GM12878 (cell line): ENCODE measurements around the gene CEP68. TPM values are rescaled to one million over a fixed set of nuclear protein-coding genes. Genes with fewer than 3 reads are reported as not detected.

Experiments used
- ATAC-seq: fragments of 200-7000 bp; cut with Tn5 transposase; 3 replicates; pipeline ENCODE4 v1.9.1; 2020; ENCODE audit warnings: mild to moderate bottlenecking, moderate library complexity
- BruUV-seq: library from RNA; stranded (reverse); fragments of 400-500 nt; replicated peaks from 2 replicates; lab custom pipeline; 2021; lab: Mats Ljungman, UMichigan
- CTCF ChIA-PET: fragments of 300-600 bp; sonication (Branson Sonifier 250); formaldehyde crosslinking; extraction: SDS; loops from one replicate; lab custom pipeline; 2021; ENCODE audit warnings: inconsistent platforms; lab: Yijun Ruan, JAX
- POLR2A ChIA-PET: fragments of 350-600 bp; formaldehyde crosslinking; extraction: SDS; loops from one replicate; lab custom pipeline; 2021; ENCODE audit warnings: inconsistent platforms; lab: Charles Lee
- RAD21 ChIA-PET: fragments of 300-600 bp; sonication (Branson Sonifier 250); formaldehyde crosslinking; loops from one replicate; lab custom pipeline; 2023; ENCODE audit warnings: antibody characterized with exemption; ENCODE audit not compliant: unreplicated experiment; lab: Charles Lee
- SMC1A ChIA-PET: fragments of 300-600 bp; sonication (Branson Sonifier 250); formaldehyde crosslinking; loops from one replicate; lab custom pipeline; 2023; ENCODE audit not compliant: unreplicated experiment, uncharacterized antibody; lab: Charles Lee
- DNase-seq: peaks from one replicate; pipeline ENCODE4 v3.0.0-alpha.2; 2011; ENCODE audit warnings: low read depth, low spot score
- FAIRE-seq: peaks from 3 replicates; lab custom pipeline; 2011; peaks lifted over from hg19 to GRCh38; lab: Jason Lieb, UNC
- H2AFZ ChIP-seq: 2 replicates; pipeline ENCODE4 v1.6.0; 2011; ENCODE audit warnings: low read depth, low read length, control low read depth; ENCODE audit not compliant: control insufficient read depth
- H3K27ac ChIP-seq: 2 replicates; pipeline ENCODE4 v1.5.1; 2011; ENCODE audit warnings: control low read depth; ENCODE audit not compliant: control insufficient read depth, insufficient read depth
- H3K27me3 ChIP-seq, 2 experiments: replicated peaks in 1 of 2; 2 replicates each; pipeline versions ENCODE4 v1.6.0 to v1.6.1; 2011; ENCODE audit warnings: low read length in 1 of 2; ENCODE audit not compliant: control insufficient read depth in 2 of 2, insufficient read depth in 2 of 2
- H3K36me3 ChIP-seq, 2 experiments: 2 replicates each; pipeline ENCODE4 v1.5.1; 2011; ENCODE audit warnings: low read length in 1 of 2; ENCODE audit not compliant: control insufficient read depth in 2 of 2, insufficient read depth in 2 of 2
- H3K4me1 ChIP-seq: 2 replicates; pipeline ENCODE4 v1.6.1; 2011; ENCODE audit warnings: mild to moderate bottlenecking, low read length, moderate library complexity, mixed read lengths; ENCODE audit not compliant: control insufficient read depth, insufficient read depth
- H3K4me2 ChIP-seq: 2 replicates; pipeline ENCODE4 v1.6.0; 2011; ENCODE audit warnings: control low read depth; ENCODE audit not compliant: control insufficient read depth, insufficient read depth
- H3K4me3 ChIP-seq: fragments of 200-600 bp; sonication (generic); 2 replicates; pipeline ENCODE4 v1.5.1; 2016
- H3K79me2 ChIP-seq: 2 replicates; pipeline ENCODE4 v1.6.0; 2011; ENCODE audit warnings: low read length; ENCODE audit not compliant: control insufficient read depth, insufficient read depth
- H3K9ac ChIP-seq: 2 replicates; pipeline ENCODE4 v1.8.0; 2011; ENCODE audit warnings: low read length, control low read depth, mixed read lengths; ENCODE audit not compliant: control insufficient read depth, insufficient read depth
- H3K9me3 ChIP-seq: replicated peaks from 3 replicates; pipeline ENCODE4 v1.5.1; 2011; ENCODE audit warnings: mild to moderate bottlenecking, low read length; ENCODE audit not compliant: control insufficient read depth, insufficient read depth
- H4K20me1 ChIP-seq: 2 replicates; pipeline ENCODE4 v1.6.0; 2011; ENCODE audit not compliant: control insufficient read depth, insufficient read depth
- FOS ChIP-seq: IDR thresholded peaks from 3 replicates; pipeline ENCODE4 v1.6.1; 2011; ENCODE audit warnings: borderline replicate concordance; ENCODE audit not compliant: insufficient read length; ENCODE audit errors: extremely low read depth
- MEF2A ChIP-seq: IDR thresholded peaks from 2 replicates; pipeline ENCODE4 v1.6.1; 2011; ENCODE audit warnings: low read depth, mild to moderate bottlenecking, low read length, moderate library complexity; ENCODE audit not compliant: insufficient read depth
- NR2C2 ChIP-seq: IDR thresholded peaks from 2 replicates; pipeline ENCODE4 v1.6.1; 2011; ENCODE audit warnings: borderline replicate concordance, low read depth; ENCODE audit not compliant: control insufficient read depth, insufficient read length
- POLR2AphosphoS5 ChIP-seq: IDR thresholded peaks from 2 replicates; pipeline ENCODE4 v1.6.1; 2011; ENCODE audit warnings: mild to moderate bottlenecking, low read length, inconsistent platforms
- STAT1 ChIP-seq: fragments of 450-650 bp; conservative IDR thresholded peaks from 2 replicates; pipeline ENCODE4 v1.6.1; 2014; ENCODE audit warnings: antibody characterized with exemption, mild to moderate bottlenecking
- ZNF217 ChIP-seq: fragments of 450-650 bp; IDR thresholded peaks from 2 replicates; pipeline ENCODE4 v1.6.1; 2017; ENCODE audit warnings: antibody characterized with exemption, mild to moderate bottlenecking
- WGBS: methylation state at CpG from one replicate; pipeline ENCODE4 v1.1.6; 2016; ENCODE audit warnings: low lambda C conversion rate; ENCODE audit not compliant: insufficient replicate concordance, insufficient coverage; ENCODE audit errors: missing lambda C conversion rate; 5-methylcytosine and 5-hydroxymethylcytosine counted together
- in situ Hi-C: fragments of 300-500 bp; cut with MboI; formaldehyde crosslinking; loops from 9 replicates; pipeline ENCODE4 v1.14.3; 2018; ENCODE audit warnings: mixed read lengths
- intact Hi-C: fragments of 100-400 bp; cut with micrococcal nuclease; formaldehyde crosslinking; loops from one replicate; pipeline ENCODE4 v1.14.2; 2022; ENCODE audit not compliant: unreplicated experiment
- polyA plus RNA-seq, 11 experiments: library from polyadenylated mRNA; depleted of rRNA in 4 of 11; unstranded in 6 of 11; stranded (reverse) in 5 of 11; fragments of >200 nt; fragmentation: Nextera tagmentation in 4 of 11; fragmentation: Illumina TruSeq in 1 of 11; extraction: Ambion mirVana in 4 of 11; extraction: Trizol in 1 of 11; gene quantifications; 1 replicate in 1 of 11; 2 replicates in 10 of 11; pipeline versions ENCODE4 v1.2.1 to v1.2.3, GENCODE V29; 2011 to 2016; ENCODE audit warnings: inconsistent platforms in 2 of 11, missing spikeins in 2 of 11, low read depth in 1 of 11
- total RNA-seq, 4 experiments: library from RNA; depleted of rRNA in 3 of 4; stranded (reverse); fragments of >200 nt in 3 of 4; fragmentation: Illumina TruSeq in 1 of 4; extraction: Trizol in 1 of 4; gene quantifications; 2 replicates each; pipeline versions ENCODE4 v1.2.1 to v1.2.3, GENCODE V29; 2013 to 2021
- TF ChIP-seq, protein P1 (sequence below): fragments of 450-650 bp; IDR thresholded peaks from 2 replicates; pipeline ENCODE4 v1.6.1; 2016; ENCODE audit warnings: mild to moderate bottlenecking, moderate library complexity, borderline replicate concordance

The CEP68 gene
- total and polyA plus RNA-seq, 10 of the 15 experiments (the other 5 are each of a cell fraction or from before 2014, with no cell fraction given) = 1.1 to 11.1 (median 7.4) TPM

DNA sequence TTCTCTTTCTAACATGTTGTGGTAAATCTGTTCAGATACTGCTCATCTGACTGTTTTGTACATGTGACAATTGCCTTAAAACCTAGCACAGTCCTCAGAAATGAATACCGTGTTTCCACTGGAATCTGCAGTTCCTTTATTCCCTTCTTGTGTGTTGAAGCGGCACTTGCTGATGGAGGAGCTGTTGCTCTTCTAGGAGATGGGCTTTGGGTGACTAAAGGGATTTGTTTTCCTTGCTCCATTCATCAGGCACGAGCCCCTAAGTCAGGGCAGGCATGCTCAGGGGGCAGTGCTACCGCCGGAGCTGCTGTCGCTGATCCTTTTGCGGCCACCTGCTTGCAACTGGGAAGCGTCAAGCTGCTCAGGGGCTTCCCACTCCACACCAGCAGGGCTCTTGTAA is 32.5 kb upstream of the CEP68 start:
- ATAC-seq (no peak), FAIRE-seq (no peak), DNase-seq (no peak)
- TF ChIP-seq MEF2A (no peak), FOS (no peak), NR2C2 (no peak), POLR2AphosphoS5 (no peak), ZNF217 (no peak), STAT1 (no peak)
- TF ChIP-seq, protein P1, sequence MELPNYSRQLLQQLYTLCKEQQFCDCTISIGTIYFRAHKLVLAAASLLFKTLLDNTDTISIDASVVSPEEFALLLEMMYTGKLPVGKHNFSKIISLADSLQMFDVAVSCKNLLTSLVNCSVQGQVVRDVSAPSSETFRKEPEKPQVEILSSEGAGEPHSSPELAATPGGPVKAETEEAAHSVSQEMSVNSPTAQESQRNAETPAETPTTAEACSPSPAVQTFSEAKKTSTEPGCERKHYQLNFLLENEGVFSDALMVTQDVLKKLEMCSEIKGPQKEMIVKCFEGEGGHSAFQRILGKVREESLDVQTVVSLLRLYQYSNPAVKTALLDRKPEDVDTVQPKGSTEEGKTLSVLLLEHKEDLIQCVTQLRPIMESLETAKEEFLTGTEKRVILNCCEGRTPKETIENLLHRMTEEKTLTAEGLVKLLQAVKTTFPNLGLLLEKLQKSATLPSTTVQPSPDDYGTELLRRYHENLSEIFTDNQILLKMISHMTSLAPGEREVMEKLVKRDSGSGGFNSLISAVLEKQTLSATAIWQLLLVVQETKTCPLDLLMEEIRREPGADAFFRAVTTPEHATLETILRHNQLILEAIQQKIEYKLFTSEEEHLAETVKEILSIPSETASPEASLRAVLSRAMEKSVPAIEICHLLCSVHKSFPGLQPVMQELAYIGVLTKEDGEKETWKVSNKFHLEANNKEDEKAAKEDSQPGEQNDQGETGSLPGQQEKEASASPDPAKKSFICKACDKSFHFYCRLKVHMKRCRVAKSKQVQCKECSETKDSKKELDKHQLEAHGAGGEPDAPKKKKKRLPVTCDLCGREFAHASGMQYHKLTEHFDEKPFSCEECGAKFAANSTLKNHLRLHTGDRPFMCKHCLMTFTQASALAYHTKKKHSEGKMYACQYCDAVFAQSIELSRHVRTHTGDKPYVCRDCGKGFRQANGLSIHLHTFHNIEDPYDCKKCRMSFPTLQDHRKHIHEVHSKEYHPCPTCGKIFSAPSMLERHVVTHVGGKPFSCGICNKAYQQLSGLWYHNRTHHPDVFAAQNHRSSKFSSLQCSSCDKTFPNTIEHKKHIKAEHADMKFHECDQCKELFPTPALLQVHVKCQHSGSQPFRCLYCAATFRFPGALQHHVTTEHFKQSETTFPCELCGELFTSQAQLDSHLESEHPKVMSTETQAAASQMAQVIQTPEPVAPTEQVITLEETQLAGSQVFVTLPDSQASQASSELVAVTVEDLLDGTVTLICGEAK = no peak
- H3K9ac ChIP-seq = no peak overlapping the region
- ChIA-PET CTCF (interaction anchor here (0.9 to 1.5 kb wide), 2 partner anchors 27 to 31 kb away, joined by 3 to 4 read pairs; no protein-coding TSS in a partner anchor), POLR2A (interaction anchor here (0.6 to 1.3 kb wide), 2 partner anchors 10 to 36 kb away, joined by 3 to 6 read pairs; no protein-coding TSS in a partner anchor), SMC1A (interaction anchor here (0.9 kb wide), 1 partner anchor 94 kb away, joined by 3 read pairs; no protein-coding TSS in a partner anchor), RAD21 (interaction anchor here (1.0 kb wide), 1 partner anchor 24 kb away, joined by 3 read pairs; no protein-coding TSS in a partner anchor)
- intact Hi-C loops (no loop called here), in situ Hi-C loops (no loop called here)
- no peaks in the 10 kb centered on the region for H4K20me1 ChIP-seq
- no peak overlapping the region for H3K27ac ChIP-seq
- peaks cover 30% of the 10 kb centered on the region for H3K4me1 ChIP-seq
- peaks cover 18 to 19% of the 10 kb centered on the region in 2 experiments for H3K36me3 ChIP-seq
- no peaks in the 10 kb centered on the region for H3K9me3 ChIP-seq
- H3K4me2 ChIP-seq = no peak overlapping the region
- BruUV-seq = no TSS peak
- no peak overlapping the region for H2AFZ ChIP-seq
- H3K79me2 ChIP-seq = no peaks in the 10 kb centered on the region
- no peaks in the 10 kb centered on the region for H3K27me3 ChIP-seq
- 98% methylated on average over 8 of the region's 8 CpGs for WGBS
- no peak overlapping the region for H3K4me3 ChIP-seq
